PC-9 (cell line): Measurements from ENCODE around the gene SMIM38. TPM values are rescaled to one million over a fixed set of nuclear protein-coding genes. Genes with fewer than 3 reads are reported as not detected.

Experiments used
- Bru-seq: library from RNA; stranded (reverse); fragments of 400-500 nt; gene quantifications from one replicate; lab custom pipeline; 2021; lab: Mats Ljungman, UMichigan
- BruChase-seq, 2 experiments: library from RNA; stranded (reverse); fragments of 400-500 nt; gene quantifications; one replicate each; lab custom pipeline; 2021; lab: Mats Ljungman, UMichigan
- BruUV-seq: library from RNA; stranded (reverse); fragments of 400-500 nt; replicated peaks from 2 replicates; lab custom pipeline; 2021; lab: Mats Ljungman, UMichigan
- CTCF ChIA-PET: fragments of 300-600 bp; sonication (Branson Sonifier 250); formaldehyde crosslinking; loops from one replicate; lab custom pipeline; 2022; ENCODE audit warnings: antibody characterized with exemption; lab: Charles Lee
- POLR2A ChIA-PET: fragments of 300-600 bp; sonication (Branson Sonifier 250); formaldehyde crosslinking; loops from one replicate; lab custom pipeline; 2022; ENCODE audit warnings: antibody characterized with exemption; ENCODE audit not compliant: unreplicated experiment; lab: Charles Lee
- DNase-seq, 2 experiments: peaks; one replicate each; pipeline versions ENCODE4 v3.0.0 to v3.0.0-alpha.2; 2015 to 2022; ENCODE audit warnings: mixed read lengths in 1 of 2
- H2AFZ ChIP-seq: fragments of 200-600 bp; sonication (generic); 2 replicates; pipeline ENCODE4 v1.8.1; 2017; ENCODE audit warnings: antibody characterized with exemption
- H3F3A ChIP-seq: fragments of 200-600 bp; sonication (generic); 2 replicates; pipeline ENCODE4 v1.8.1; 2017; ENCODE audit warnings: antibody characterized with exemption, mild to moderate bottlenecking, low read depth; ENCODE audit not compliant: insufficient read depth
- H3K27ac ChIP-seq: fragments of 200-600 bp; sonication (generic); 2 replicates; pipeline ENCODE4 v1.6.1; 2016; ENCODE audit warnings: mixed run types
- H3K27me3 ChIP-seq: fragments of 200-600 bp; sonication (generic); 2 replicates; pipeline ENCODE4 v1.6.1; 2016; ENCODE audit warnings: low read depth, mixed run types; ENCODE audit not compliant: insufficient read depth
- H3K36me3 ChIP-seq: fragments of 200-600 bp; sonication (generic); 2 replicates; pipeline ENCODE4 v1.6.1; 2016; ENCODE audit warnings: low read depth, mixed run types
- H3K4me1 ChIP-seq: fragments of 200-600 bp; sonication (generic); replicated peaks from 2 replicates; pipeline ENCODE4 v1.6.1; 2016; ENCODE audit warnings: mixed run types; ENCODE audit not compliant: insufficient read depth
- H3K4me2 ChIP-seq: fragments of 200-600 bp; sonication (generic); 2 replicates; pipeline ENCODE4 v1.6.1; 2017; ENCODE audit warnings: mixed run types
- H3K4me3 ChIP-seq: fragments of 200-600 bp; sonication (generic); 2 replicates; pipeline ENCODE4 v1.6.1; 2016; ENCODE audit warnings: mixed run types
- H3K79me2 ChIP-seq: fragments of 200-600 bp; sonication (generic); 2 replicates; pipeline ENCODE4 v1.6.1; 2017; ENCODE audit warnings: low read depth, mixed run types
- H3K9me2 ChIP-seq: fragments of 200-600 bp; sonication (generic); 2 replicates; pipeline ENCODE4 v1.8.1; 2017; ENCODE audit warnings: mild to moderate bottlenecking; ENCODE audit not compliant: insufficient read depth
- H3K9me3 ChIP-seq: fragments of 200-600 bp; sonication (generic); 2 replicates; pipeline ENCODE4 v1.8.1; 2016; ENCODE audit warnings: low read depth; ENCODE audit not compliant: insufficient read depth
- H4K20me1 ChIP-seq: fragments of 200-600 bp; sonication (generic); 2 replicates; pipeline ENCODE4 v1.8.1; 2017; ENCODE audit not compliant: insufficient read depth
- EZH2 ChIP-seq: fragments of 200-600 bp; sonication (generic); IDR thresholded peaks from 2 replicates; pipeline ENCODE4 v1.8.0; 2017; ENCODE audit warnings: antibody characterized with exemption, low read depth
- intact Hi-C: fragments of 100-400 bp; cut with micrococcal nuclease; formaldehyde crosslinking; loops from one replicate; pipeline ENCODE4 v1.10.0; 2022; ENCODE audit not compliant: unreplicated experiment
- long read RNA-seq: library from polyadenylated mRNA; stranded (forward); transcript quantifications from one replicate; pipeline ENCODE4 v2.0.0, GENCODE V29; 2022
- total RNA-seq: library from RNA; stranded (reverse); gene quantifications from 2 replicates; pipeline ENCODE4 v1.2.3, GENCODE V29; 2021
- TF ChIP-seq, protein P1 (sequence below): fragments of 200-600 bp; sonication (generic); conservative IDR thresholded peaks from 2 replicates; pipeline ENCODE4 v1.6.1; 2017; ENCODE audit warnings: mixed run types, antibody characterized with exemption, mild to moderate bottlenecking, moderate library complexity

Gene SMIM38
- 0.26 and 0.50 TPM in 2 replicates for total RNA-seq
- Bru-seq, nascent RNA, result not detected
- BruChase-seq, experiment 1, labeled RNA remaining after a 2-hour chase, result percentile 39 among the genes with signal in this experiment
- percentile 17 among the genes with signal in this experiment for BruChase-seq, experiment 2, labeled RNA remaining after a 6-hour chase
- long read RNA-seq, result 0 reads

DNA sequence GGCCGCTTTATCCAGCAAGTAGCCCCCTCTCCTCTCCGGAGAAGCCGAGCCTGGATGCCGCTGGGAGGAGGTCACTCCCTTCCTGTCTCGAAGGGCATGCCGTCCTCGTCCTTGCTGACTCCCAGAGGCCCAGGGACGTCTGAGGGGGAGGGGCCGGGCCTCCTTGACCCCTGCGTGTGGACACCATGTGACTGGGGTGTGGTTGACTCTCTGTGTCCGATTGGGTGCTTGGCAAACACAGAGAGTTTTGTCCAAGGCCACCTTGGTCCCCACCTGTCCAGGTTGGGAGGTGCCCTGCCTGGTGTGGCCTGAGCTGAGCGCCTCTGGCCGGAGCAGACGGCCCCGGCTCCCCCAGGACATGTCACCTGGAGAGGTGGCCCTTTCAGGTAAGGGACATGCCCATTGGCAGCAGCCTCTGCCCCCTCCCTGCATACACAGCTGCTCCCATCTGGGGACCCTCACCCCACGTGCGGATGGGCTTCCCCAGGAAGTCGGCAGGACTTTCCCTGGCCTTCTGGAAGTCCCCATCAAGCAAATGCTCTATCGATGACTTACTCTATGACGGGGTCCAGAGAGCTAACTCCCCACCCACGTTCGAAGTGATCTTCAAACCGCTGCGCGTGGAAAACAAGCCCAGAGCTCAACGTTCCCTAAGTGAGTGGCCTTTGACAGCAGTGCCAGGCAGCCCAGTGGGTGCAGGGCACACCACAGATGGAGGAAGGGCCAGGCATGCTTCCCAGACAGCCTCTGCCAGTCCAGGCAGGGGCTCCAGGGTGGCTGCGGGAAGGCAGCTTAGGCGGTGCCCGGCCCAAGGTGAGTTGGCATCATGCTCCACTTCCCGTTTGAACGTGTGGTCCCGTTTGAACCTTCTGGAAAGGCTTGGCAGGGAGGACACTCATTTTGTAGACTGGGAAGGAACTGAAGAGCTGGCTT is at the start of gene SMIM38:
TSS of gene SMIM38 (plus strand) at position 634 of the 933 bp plus-strand sequence. CDS start 1,912 bp downstream, outside the sequence.
- POLR2A ChIA-PET, result interaction anchor here (0.6 kb wide), 1 partner anchor 904 kb away, joined by 5 read pairs; no protein-coding TSS in a partner anchor

DNA sequence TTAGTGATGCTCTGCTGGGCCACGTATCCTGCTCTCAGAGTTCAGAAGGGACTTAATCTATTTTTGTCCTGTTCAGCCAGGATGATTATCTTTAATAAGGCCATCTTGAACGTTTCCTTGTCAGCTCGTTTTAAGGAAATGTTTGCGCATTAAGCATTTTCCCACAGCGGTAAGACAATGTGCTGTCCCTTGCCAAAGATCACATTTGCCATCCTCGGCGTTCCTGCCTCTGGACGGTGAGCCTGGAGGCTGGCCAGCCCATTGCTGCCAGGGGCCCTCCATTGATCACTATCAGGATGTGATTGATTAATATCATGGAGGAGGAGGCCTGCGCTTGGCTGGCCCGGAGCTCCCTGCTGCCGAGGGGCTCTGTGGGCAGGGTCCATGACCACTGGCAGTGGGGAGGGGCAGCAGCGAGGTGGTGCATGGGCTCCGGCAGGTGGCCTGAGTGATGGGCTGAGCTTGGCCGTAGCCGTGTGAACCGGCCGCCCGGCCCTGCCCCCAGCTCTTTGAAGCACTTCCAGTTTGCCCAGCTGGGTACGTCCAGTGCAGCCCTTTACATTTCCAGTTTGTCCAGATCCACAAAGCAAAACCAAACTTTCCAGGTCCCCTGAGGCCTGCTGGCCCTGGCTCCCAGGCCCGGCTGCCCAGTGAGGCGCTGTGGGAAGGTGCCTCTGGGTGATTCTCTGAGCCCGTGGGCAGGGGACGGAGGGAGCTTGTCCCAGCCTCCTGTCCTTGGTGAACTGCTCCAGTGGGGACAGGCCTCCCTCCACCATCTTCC is 49.5 kb upstream of the SMIM38 start:
- H3K4me3 ChIP-seq, result no peak overlapping the region; the same call in 1 of the 2 replicates
- TF ChIP-seq, protein P1, sequence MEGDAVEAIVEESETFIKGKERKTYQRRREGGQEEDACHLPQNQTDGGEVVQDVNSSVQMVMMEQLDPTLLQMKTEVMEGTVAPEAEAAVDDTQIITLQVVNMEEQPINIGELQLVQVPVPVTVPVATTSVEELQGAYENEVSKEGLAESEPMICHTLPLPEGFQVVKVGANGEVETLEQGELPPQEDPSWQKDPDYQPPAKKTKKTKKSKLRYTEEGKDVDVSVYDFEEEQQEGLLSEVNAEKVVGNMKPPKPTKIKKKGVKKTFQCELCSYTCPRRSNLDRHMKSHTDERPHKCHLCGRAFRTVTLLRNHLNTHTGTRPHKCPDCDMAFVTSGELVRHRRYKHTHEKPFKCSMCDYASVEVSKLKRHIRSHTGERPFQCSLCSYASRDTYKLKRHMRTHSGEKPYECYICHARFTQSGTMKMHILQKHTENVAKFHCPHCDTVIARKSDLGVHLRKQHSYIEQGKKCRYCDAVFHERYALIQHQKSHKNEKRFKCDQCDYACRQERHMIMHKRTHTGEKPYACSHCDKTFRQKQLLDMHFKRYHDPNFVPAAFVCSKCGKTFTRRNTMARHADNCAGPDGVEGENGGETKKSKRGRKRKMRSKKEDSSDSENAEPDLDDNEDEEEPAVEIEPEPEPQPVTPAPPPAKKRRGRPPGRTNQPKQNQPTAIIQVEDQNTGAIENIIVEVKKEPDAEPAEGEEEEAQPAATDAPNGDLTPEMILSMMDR, result no peak
- TF ChIP-seq EZH2, result no peak
- H3K36me3 ChIP-seq, result no peaks in the 10 kb centered on the region
- H2AFZ ChIP-seq, result no peak overlapping the region
- peak overlapping the region; percentile 70 for H3K4me2 ChIP-seq
- H4K20me1 ChIP-seq, result no peaks in the 10 kb centered on the region
- intact Hi-C loops, result loop anchor here (1.0 to 2.0 kb wide), 3 partner anchors 16 to 331 kb away; no protein-coding TSS in a partner anchor
- H3K79me2 ChIP-seq, result peaks cover 2% of the 10 kb centered on the region; the same call in 1 of the 2 replicates
- no TSS peak for BruUV-seq
- H3K27me3 ChIP-seq, result no peaks in the 10 kb centered on the region
- H3F3A ChIP-seq, result peaks cover 26% of the 10 kb centered on the region; the same call in 1 of the 2 replicates
- H3K9me2 ChIP-seq, result no peaks in the 10 kb centered on the region
- no peaks in the 10 kb centered on the region for H3K9me3 ChIP-seq
- peak; percentile 86 to 95 for DNase-seq
- CTCF ChIA-PET, result interaction anchor here (0.5 to 1.3 kb wide), 7 partner anchors 12 to 578 kb away, joined by 3 to 4 read pairs (median 4); no protein-coding TSS in a partner anchor
- peaks cover 37% of the 10 kb centered on the region for H3K4me1 ChIP-seq
- POLR2A ChIA-PET, result interaction anchor here (0.5 to 1.0 kb wide), 8 partner anchors 17 to 441 kb away, joined by 3 to 12 read pairs (median 4); no protein-coding TSS in a partner anchor
- H3K27ac ChIP-seq, result peak overlapping the region; percentile 81

More for the DNA sequence above, at the start of gene SMIM38:
- BruUV-seq, result no TSS peak
- no peak for DNase-seq
- Histone ChIP-seq H3K27me3 (no peaks in the 10 kb centered on the region), H3K4me2 (peak within 1 kb of the TSS; percentile 54), H3K4me1 (peaks cover 15% of the 10 kb centered on the region), H3F3A (no peaks in the 10 kb centered on the region; the same call in 1 of the 2 replicates), H2AFZ (no peak within 1 kb of the TSS), H3K4me3 (no peak within 1 kb of the TSS), H4K20me1 (no peaks in the 10 kb centered on the region), H3K36me3 (no peaks in the 10 kb centered on the region), H3K9me3 (no peaks in the 10 kb centered on the region), H3K9me2 (no peaks in the 10 kb centered on the region), H3K79me2 (no peaks in the 10 kb centered on the region), H3K27ac (no peak within 1 kb of the TSS)
- intact Hi-C loops, result no loop called here
- TF ChIP-seq EZH2, result no peak
- CTCF ChIA-PET, result interaction anchor here (0.6 kb wide), 1 partner anchor 1050 kb away, joined by 4 read pairs; no protein-coding TSS in a partner anchor

DNA sequence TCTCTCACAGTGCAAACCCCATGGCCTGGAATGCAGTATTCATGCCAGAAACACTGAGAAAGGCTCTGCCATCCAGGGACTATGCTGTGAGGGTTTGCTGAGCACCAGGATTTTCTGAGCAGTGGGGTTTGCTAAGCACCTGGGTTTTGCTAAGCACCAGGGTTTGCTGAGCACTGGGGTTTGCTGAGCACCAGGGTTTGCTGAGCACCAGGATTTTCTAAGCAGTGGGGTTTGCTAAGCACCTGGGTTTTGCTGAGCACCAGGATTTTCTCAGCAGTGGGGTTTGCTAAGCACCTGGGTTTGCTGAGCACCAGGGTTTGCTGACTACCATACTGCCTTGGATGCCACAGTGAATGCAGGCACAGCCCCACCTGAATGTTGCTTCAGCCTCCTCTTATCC is 48.3 kb upstream of the SMIM38 start:
- H3K27ac ChIP-seq, result peak overlapping the region; percentile 81
- H3K9me3 ChIP-seq, result no peaks in the 10 kb centered on the region
- DNase-seq, result no peak
- H3K4me2 ChIP-seq, result peak overlapping the region; percentile 70
- no peaks in the 10 kb centered on the region for H3K36me3 ChIP-seq
- POLR2A ChIA-PET, result no interaction called here
- CTCF ChIA-PET, result interaction anchor here (0.7 kb wide), 1 partner anchor 24 kb away, joined by 3 read pairs; no protein-coding TSS in a partner anchor
- H3K9me2 ChIP-seq, result no peaks in the 10 kb centered on the region
- no peaks in the 10 kb centered on the region for H4K20me1 ChIP-seq
- no TSS peak for BruUV-seq
- H3K27me3 ChIP-seq, result no peaks in the 10 kb centered on the region
- TF ChIP-seq, protein P1, result no peak
- no peak for TF ChIP-seq EZH2
- H2AFZ ChIP-seq, result no peak overlapping the region
- H3K79me2 ChIP-seq, result no peaks in the 10 kb centered on the region
- intact Hi-C loops, result loop anchor here (2.0 kb wide), 1 partner anchor 329 kb away; no protein-coding TSS in a partner anchor
- H3F3A ChIP-seq, result peaks cover 23% of the 10 kb centered on the region; the same call in 1 of the 2 replicates
- H3K4me1 ChIP-seq, result peaks cover 28% of the 10 kb centered on the region
- H3K4me3 ChIP-seq, result no peak overlapping the region
